Activated CD8-positive, alpha-beta memory T cell treated with anti-CD3 and anti-CD28 coated beads, Interleukin-2, amount 50 U/mL, for 48 hours (primary cell): ENCODE measurements around the gene VPREB3.

Experiments used
- DNase-seq: peaks from one replicate; pipeline ENCODE4 v3.0.0-alpha.2; 2020

The VPREB3 gene

DNA sequence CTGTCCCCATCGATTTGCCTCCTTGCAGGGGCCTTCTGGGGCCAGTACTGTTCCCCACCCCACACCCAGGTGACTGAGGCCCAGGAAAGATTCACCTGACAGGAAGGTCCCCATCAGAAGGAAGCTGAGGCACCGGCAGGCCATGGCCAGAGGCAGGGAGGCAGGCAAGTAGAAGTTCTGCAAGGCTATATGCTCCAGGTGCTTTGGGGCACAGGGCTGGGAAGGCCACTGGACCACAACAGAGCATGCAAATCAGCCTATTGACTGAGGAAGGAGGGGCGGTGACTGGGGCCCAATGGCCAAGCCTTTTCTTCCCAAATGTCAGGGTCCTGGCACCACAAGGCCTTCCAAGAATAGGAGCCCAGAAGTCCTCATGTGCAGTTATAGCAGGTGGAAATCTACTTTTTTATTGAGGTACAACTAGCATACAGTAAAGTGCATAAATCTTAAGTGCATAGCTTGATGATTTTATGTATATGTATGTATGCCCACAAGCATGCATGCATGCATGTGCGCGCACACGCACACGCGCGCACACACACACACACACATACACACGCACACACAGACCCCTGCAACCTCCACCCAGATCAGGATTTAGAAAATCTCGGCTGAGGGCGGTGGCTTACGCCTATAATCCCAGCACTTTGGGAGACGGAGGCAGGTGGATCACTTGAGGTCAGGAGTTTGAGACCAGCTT lies at the start of gene VPREB3:
Gene VPREB3 (minus strand): TSS at position 206 of the 700 bp plus-strand sequence. CDS start 62 bp downstream, at position 144.
- no peak for DNase-seq

DNA sequence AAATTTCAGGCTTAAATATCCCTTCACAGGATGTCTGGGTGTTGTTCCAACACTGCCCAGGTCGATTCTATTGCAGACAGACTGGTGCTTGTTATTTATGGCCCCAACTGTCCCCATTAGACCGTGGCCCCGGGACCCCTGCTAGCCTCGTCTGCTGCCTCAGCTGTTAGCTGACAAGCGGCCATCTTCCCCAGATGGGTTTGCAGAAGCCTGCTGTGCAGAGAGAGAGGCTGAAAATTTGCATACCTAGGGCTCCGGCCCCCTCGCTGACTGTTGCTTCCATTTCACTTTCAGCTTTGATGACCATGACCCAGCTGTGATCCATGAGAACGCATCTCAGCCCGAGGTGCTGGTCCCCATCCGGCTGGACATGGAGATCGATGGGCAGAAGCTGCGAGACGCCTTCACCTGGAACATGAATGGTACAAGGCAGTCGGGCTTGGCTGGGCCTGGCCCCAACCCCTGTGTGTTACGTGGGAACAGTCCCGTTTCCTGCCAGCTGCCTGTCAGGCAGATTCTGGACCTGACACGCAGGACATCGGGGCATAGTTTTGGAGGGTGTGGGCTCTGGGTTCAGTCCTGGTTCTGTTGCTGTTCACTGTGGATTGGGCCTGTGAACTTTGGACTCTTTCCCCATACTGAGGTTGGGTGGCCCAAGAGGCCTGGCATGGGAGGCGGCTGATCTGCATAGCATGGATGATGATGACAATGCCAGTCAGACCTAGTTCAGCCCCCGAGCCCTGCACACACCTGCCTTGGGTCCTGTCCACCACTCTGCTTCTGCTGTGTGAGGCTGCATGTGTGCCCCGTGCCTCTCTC lies 49.0 kb upstream of the VPREB3 start:
- DNase-seq, result no peak

- DNase-seq, result no peak
These were observed 47.7 kb upstream of the VPREB3 start for GRCh38 chr22:23801886-23802377.

GRCh38 chr22:23801238-23801821 lies 47.1 kb upstream of the VPREB3 start:
- DNase-seq, result no peak

- no peak for DNase-seq
These were observed 46.3 kb upstream of the VPREB3 start for GRCh38 chr22:23800297-23801237.

- DNase-seq, result no peak
These were observed 42.2 kb upstream of the VPREB3 start for GRCh38 chr22:23796461-23796860.

- no peak for DNase-seq
These were observed 39.1 kb upstream of the VPREB3 start for GRCh38 chr22:23793326-23793725.

DNA sequence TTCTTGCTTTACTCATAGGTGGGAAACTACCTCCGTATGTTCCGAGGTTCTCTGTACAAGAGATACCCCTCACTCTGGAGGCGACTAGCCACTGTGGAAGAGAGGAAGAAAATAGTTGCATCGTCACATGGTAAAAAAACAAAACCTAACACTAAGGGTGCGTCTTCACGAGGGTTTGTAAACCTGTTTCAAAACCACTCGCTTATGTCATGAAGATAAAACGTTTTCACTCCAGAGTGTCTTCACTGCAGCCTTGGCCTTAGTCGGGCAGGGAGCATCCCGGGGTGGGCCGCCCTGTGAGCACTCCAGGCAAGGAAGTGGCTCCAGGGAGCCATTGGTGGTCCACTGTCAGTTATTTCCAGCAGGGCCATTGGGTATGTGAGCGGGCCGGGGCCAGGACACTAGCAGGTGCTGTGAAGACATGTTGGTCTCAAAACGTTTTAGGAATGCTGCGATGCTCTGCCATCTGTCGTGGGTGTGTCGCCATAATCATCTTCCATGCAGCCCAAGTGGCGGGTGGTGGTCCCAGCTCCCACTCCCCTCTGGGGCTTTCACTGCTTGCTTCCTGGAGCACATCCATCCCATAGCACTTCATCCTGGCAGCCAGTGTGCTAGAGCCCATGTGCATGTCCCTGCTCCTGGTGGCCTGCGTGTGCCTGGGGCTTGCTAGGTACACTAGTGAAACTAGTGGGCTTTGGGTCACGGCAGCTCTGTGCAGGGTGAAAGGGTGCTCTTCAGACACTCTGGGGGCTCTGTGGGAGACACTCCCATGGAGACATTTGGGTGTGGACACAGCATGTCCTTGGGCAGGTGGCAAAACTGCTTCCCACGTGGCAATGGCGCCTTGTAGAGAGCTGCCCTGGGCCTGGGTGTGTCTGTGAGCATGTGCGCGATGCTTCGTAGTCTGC lies 37.8 kb upstream of the VPREB3 start:
- DNase-seq, result peak; percentile 49

- no peak for DNase-seq
These were observed 36.9 kb upstream of the VPREB3 start for GRCh38 chr22:23790819-23791737.

- DNase-seq, result no peak
These were observed 35.4 kb upstream of the VPREB3 start for GRCh38 chr22:23789638-23790037.

GRCh38 chr22:23789121-23789520 lies 34.9 kb upstream of the VPREB3 start:
- no peak for DNase-seq

GRCh38 chr22:23787910-23788309 lies 33.7 kb upstream of the VPREB3 start:
- no peak for DNase-seq

DNA sequence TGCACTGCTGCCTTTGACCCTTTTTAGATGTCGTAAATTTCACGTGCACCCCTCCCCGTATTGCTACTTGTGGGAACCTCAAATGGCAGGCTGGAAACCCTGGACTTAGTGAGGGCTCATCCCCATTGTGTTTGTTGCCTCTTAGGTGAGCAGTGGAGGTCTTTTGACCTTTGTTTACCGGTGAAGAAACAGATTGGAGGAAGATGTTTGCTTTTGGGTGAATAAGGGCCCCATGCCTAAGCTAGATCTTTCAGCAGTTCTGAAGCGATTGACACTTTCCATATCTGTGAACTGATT lies 33.3 kb upstream of the VPREB3 start:
- DNase-seq, result no peak

GRCh38 chr22:23786752-23787599 lies 32.8 kb upstream of the VPREB3 start, which contains the start of gene SMARCB1:
Gene SMARCB1 (plus strand): TSS chr22:23786966. CDS start chr22:23787170, 204 bp downstream.
- peak; percentile 98 for DNase-seq

DNA sequence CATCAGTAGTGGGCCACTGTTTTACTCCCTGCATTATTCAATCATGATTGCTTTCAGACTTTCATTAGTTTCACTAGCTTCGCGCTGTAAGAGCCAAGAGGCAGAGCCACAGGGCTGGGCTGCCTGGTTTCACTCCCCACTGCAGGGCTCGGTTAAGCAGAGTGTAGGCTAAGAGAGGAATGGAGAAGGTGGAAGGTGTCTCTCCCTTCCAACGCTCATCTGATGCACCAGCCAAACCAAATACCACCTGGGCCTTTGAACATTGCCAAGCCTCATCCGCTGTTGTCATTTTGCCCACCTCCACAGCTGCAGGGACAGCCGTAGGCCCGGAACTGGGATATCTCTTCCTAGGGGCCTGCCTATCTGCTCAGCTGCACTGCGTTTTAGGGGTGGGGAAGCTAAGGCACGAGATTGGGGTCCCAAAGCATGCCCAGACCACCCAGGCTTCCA lies 32.1 kb upstream of the VPREB3 start:
- DNase-seq, result no peak

DNA sequence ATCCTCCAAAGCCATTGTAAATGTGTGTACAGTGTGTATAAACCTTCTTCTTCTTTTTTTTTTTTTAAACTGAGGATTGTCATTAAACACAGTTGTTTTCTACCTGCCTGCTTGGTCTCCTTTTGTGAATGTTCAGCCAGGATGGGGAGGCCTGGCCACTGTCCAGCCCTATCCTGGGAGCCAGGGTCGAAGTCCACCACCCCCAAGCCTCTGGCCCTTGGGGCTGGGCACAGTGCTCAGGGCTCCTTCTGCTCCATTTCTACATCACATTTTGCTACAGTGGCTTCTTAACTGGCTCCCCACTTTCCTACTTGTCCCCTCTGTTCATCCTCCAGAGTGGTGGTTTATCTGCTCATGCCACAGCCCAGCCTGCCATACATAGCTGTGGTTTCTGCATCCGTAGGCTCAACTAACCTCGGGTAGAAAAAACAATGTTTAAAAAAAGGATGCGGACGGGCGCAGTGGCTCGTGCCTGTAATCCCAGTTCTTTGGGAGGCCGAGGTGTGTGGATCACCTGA lies 30.0 kb upstream of the VPREB3 start:
- peak; percentile 47 for DNase-seq

DNA sequence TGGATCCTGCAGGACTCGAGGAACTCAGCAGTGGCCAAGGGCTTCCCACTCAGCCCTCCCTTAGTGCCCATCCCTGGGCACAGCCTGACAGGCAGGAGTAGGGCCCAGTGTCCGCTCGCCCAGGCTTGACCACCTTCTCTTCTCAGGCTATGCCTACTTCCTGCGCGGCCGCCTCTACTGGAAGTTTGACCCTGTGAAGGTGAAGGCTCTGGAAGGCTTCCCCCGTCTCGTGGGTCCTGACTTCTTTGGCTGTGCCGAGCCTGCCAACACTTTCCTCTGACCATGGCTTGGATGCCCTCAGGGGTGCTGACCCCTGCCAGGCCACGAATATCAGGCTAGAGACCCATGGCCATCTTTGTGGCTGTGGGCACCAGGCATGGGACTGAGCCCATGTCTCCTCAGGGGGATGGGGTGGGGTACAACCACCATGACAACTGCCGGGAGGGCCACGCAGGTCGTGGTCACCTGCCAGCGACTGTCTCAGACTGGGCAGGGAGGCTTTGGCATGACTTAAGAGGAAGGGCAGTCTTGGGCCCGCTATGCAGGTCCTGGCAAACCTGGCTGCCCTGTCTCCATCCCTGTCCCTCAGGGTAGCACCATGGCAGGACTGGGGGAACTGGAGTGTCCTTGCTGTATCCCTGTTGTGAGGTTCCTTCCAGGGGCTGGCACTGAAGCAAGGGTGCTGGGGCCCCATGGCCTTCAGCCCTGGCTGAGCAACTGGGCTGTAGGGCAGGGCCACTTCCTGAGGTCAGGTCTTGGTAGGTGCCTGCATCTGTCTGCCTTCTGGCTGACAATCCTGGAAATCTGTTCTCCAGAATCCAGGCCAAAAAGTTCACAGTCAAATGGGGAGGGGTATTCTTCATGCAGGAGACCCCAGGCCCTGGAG lies 29.3 kb upstream of the VPREB3 start:
- no peak for DNase-seq

DNA sequence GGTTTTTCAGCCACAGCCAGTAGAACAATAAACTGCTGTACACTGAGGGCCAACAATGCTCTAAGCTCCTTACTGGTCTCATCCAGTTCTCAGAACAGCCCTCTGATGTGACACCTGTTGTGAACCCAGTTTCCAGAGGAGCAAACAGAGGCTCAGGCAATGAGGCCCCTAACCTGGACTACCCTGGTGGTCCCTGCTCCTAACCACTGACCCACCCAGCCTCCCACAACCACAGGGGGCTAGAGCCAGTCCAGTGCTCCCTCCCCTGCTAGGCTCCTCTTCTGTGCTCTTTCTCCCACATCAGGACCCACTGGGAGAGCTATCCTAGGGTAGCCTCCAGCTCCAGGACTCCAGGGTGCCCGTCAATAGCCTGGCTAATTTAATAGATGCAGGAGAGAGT lies 28.5 kb upstream of the VPREB3 start:
- no peak for DNase-seq
